ENCODE results near the gene AFF4.

DNA sequence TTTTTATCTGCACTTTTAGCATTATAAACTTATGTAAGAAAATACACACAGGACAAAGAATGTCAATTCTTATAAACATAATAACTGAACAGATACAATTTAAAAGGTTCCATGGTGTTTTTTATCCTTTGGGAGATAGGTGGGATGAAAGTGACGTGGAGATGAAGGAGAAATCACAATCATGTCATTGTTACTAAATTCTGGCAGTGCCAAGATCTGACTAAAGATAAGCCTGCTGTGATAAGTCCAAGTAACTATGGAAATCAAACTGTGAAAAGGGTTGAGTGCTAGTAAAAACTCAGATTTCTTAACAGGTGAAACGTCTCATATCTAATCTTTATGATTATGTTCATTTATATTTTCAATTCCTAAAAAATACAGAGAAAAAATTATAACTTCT is 78.9 kb downstream of the AFF4 start:
- TF ChIP-seq FOXP2 (optimal IDR thresholded peaks at IDR 0.05; ENCODE audit: borderline replicate concordance, extremely low read depth, extremely low read length, insufficient read depth) (no peak), TAF1 (IDR thresholded peaks at IDR 0.05; ENCODE audit: borderline replicate concordance, insufficient read depth, low read length) (no peak)
- TF ChIP-seq, protein P1, sequence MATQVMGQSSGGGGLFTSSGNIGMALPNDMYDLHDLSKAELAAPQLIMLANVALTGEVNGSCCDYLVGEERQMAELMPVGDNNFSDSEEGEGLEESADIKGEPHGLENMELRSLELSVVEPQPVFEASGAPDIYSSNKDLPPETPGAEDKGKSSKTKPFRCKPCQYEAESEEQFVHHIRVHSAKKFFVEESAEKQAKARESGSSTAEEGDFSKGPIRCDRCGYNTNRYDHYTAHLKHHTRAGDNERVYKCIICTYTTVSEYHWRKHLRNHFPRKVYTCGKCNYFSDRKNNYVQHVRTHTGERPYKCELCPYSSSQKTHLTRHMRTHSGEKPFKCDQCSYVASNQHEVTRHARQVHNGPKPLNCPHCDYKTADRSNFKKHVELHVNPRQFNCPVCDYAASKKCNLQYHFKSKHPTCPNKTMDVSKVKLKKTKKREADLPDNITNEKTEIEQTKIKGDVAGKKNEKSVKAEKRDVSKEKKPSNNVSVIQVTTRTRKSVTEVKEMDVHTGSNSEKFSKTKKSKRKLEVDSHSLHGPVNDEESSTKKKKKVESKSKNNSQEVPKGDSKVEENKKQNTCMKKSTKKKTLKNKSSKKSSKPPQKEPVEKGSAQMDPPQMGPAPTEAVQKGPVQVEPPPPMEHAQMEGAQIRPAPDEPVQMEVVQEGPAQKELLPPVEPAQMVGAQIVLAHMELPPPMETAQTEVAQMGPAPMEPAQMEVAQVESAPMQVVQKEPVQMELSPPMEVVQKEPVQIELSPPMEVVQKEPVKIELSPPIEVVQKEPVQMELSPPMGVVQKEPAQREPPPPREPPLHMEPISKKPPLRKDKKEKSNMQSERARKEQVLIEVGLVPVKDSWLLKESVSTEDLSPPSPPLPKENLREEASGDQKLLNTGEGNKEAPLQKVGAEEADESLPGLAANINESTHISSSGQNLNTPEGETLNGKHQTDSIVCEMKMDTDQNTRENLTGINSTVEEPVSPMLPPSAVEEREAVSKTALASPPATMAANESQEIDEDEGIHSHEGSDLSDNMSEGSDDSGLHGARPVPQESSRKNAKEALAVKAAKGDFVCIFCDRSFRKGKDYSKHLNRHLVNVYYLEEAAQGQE (IDR thresholded peaks at IDR 0.05; ENCODE audit: insufficient read depth in 1 of 2, low read depth in 2 of 2, low read length in 2 of 2), result no peak

Measured in PFSK-1 (cell line).